ENCODE measurements around the gene RNF220.

- TF ChIP-seq EZH2 (IDR thresholded peaks at IDR 0.05; ENCODE audit: low read length, unreplicated experiment): no peak
- no peak for TF ChIP-seq CTCF (conservative IDR thresholded peaks at IDR 0.05; ENCODE audit: low read depth, low read length)
- TF ChIP-seq EZH2phosphoT487 (IDR thresholded peaks at IDR 0.05; ENCODE audit: borderline replicate concordance, low read length): no peak
Measured at GRCh38 chr1:44661781-44662682, 257.0 kb downstream of the RNF220 start.
